ENCODE data around the gene EIF4B. TPM values are rescaled to one million over a fixed set of nuclear protein-coding genes. Genes with fewer than 3 reads are reported as not detected.

The EIF4B gene
- total and polyA plus RNA-seq, 2 experiments from 2014 or later = 141 to 584 TPM

GRCh38 chr12:53090105-53090504 lies 83.8 kb downstream of the EIF4B start:
- Histone ChIP-seq H3K79me2 (replicated peaks; ENCODE audit: insufficient read depth) (no peaks in the 10 kb centered on the region), H3K27me3 (ENCODE audit: insufficient read depth) (peaks cover 15% of the 10 kb centered on the region; the same call in 1 of the 2 replicates), H3K27ac (ENCODE audit: low read depth) (no peak overlapping the region), H3F3A (replicated peaks; ENCODE audit: low read depth) (0 out of 2 replicates have a peak, but pooled peaks cover 3% of the 10 kb centered on the region), H3K4me3 (no peak overlapping the region), H3K9me2 (ENCODE audit: insufficient read depth) (no peaks in the 10 kb centered on the region), H2AFZ (no peak overlapping the region), H3K4me1 (ENCODE audit: insufficient read depth) (peaks cover 6% of the 10 kb centered on the region; the same call in 1 of the 2 replicates), H4K20me1 (replicated peaks; ENCODE audit: insufficient read depth) (no peaks in the 10 kb centered on the region), H3K36me3 (ENCODE audit: insufficient read depth) (no peaks in the 10 kb centered on the region), H3K4me2 (no peak overlapping the region)
- no peak overlapping the region for H3K27ac Mint-ChIP-seq
- TF ChIP-seq JUNB (IDR thresholded peaks at IDR 0.05; ENCODE audit: unreplicated experiment) (no peak), ZNF331 (CRISPR knock-in tag; IDR thresholded peaks at IDR 0.05; ENCODE audit: low read depth) (no peak), EZH2 (IDR thresholded peaks at IDR 0.05; ENCODE audit: low read depth, unreplicated experiment) (no peak), ZNF462 (CRISPR knock-in tag; IDR thresholded peaks at IDR 0.05) (no peak), CTCF (conservative IDR thresholded peaks at IDR 0.05; ENCODE audit: low read depth in 2 of 2) (no peak), CREB1 (CRISPR knock-in tag; IDR thresholded peaks at IDR 0.05; ENCODE audit: low read depth) (no peak), EZH2phosphoT487 (IDR thresholded peaks at IDR 0.05; ENCODE audit: unreplicated experiment) (no peak), NANOG (IDR thresholded peaks at IDR 0.05; ENCODE audit: borderline replicate concordance) (no peak), ZNF114 (CRISPR knock-in tag; IDR thresholded peaks at IDR 0.05) (no peak), REST (IDR thresholded peaks at IDR 0.05; ENCODE audit: unreplicated experiment) (no peak)
- no peak overlapping the region for H3K4me3 Mint-ChIP-seq
- H3K36me3 Mint-ChIP-seq (ENCODE audit: low read depth) = no peaks in the 10 kb centered on the region
- no peak for ATAC-seq
- H3K9me3 Mint-ChIP-seq = no peaks in the 10 kb centered on the region
- H3K27me3 Mint-ChIP-seq (ENCODE audit: insufficient read depth, low read depth, poor library complexity) = peaks cover 14% of the 10 kb centered on the region
- DNase-seq (ENCODE audit: low spot score) = no peak
- peaks cover 13% of the 10 kb centered on the region for H3K4me1 Mint-ChIP-seq
